Duodenal mucosa (tissue), 2 donors: Measurements from ENCODE around the gene VGLL4.
"Not testable (repeated sequence)": the region's sequence is repeated elsewhere in the genome, so short reads cannot be mapped to it uniquely, and the experiment has no call there.

ENCODE experiments used
- H3K27ac ChIP-seq: one replicate; pipeline ENCODE4 v1.7.0; 2013; ENCODE audit warnings: low read depth, low read length
- H3K27me3 ChIP-seq, 2 donors: one replicate each; pipeline ENCODE4 v1.7.0; 2013; ENCODE audit warnings: low read length in 2 of 2, control low read depth in 1 of 2; ENCODE audit not compliant: insufficient read depth in 2 of 2, control insufficient read depth in 1 of 2
- H3K36me3 ChIP-seq, 2 donors: one replicate each; pipeline ENCODE4 v1.7.0; 2013; ENCODE audit warnings: low read length in 2 of 2, control low read depth in 1 of 2; ENCODE audit not compliant: insufficient read depth in 2 of 2, control insufficient read depth in 1 of 2
- H3K4me1 ChIP-seq, 2 donors: one replicate each; pipeline ENCODE4 v1.7.0; 2013; ENCODE audit warnings: low read length in 2 of 2, control low read depth in 1 of 2; ENCODE audit not compliant: insufficient read depth in 2 of 2, control insufficient read depth in 1 of 2
- H3K4me3 ChIP-seq, 2 donors: one replicate each; pipeline ENCODE4 v1.7.0; 2013; ENCODE audit warnings: low read length in 2 of 2, low read depth in 1 of 2
- H3K9ac ChIP-seq, 2 donors: one replicate each; pipeline ENCODE4 v1.7.0; 2013; ENCODE audit warnings: low read length in 2 of 2, low read depth in 1 of 2
- H3K9me3 ChIP-seq, 2 donors: one replicate each; pipeline ENCODE4 v1.7.0; 2013; ENCODE audit warnings: low read length in 2 of 2, control low read depth in 1 of 2; ENCODE audit not compliant: control insufficient read depth in 1 of 2

The VGLL4 gene

GRCh38 chr3:11522953-11523571, 120.7 kb downstream of the VGLL4 start:
- no peaks in the 10 kb centered on the region for H3K9me3 ChIP-seq
- no peak overlapping the region for H3K4me3 ChIP-seq
- no peak overlapping the region for H3K27ac ChIP-seq
- H3K4me1 ChIP-seq: no peaks in the 10 kb centered on the region
- H3K27me3 ChIP-seq: no peaks in the 10 kb centered on the region
- peaks cover 0 to 3% of the 10 kb centered on the region in 2 donors for H3K36me3 ChIP-seq
- no peak overlapping the region for H3K9ac ChIP-seq

DNA sequence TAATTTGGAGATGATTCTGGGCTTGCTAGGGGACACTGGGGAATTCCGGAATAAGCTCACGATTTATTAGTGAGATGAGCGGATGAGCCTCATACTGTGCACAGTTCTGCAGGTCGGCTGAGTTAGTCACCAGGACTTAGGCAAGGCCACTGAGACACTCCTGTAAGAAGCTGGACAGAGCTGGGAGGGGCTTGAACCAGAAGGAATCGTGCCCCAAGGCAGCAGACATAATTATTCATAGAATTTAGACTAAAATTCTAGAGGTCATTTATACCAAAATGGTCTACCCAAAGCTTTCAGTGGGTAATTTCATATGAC, 121.4 kb downstream of the VGLL4 start:
- Histone ChIP-seq H3K27me3 (no peaks in the 10 kb centered on the region), H3K36me3 (no peaks in the 10 kb centered on the region), H3K9ac (no peak overlapping the region), H3K9me3 (no peaks in the 10 kb centered on the region), H3K4me1 (no peaks in the 10 kb centered on the region), H3K4me3 (no peak overlapping the region), H3K27ac (no peak overlapping the region)

DNA sequence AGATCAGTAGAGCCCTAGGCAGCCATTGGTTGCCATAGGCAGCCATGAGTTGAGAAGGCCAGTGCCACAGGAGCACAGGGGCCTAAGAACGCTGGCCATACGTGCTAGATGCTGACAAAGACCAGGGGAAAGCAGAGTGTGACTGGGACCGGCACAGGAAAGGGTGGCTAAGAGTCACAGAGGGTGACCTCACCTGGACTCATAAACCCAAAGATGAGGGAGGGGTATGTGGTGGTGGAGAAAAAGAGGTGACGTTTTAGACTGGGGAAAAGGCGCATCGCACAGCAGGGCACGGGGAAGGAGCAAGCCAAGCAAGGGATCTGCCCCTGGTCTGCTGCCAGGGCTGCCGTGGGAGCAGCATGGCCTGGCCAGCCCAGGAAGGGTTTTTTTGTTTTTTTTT, 122.5 kb downstream of the VGLL4 start:
- Histone ChIP-seq H3K9ac (no peak overlapping the region), H3K4me1 (no peaks in the 10 kb centered on the region), H3K9me3 (no peaks in the 10 kb centered on the region), H3K4me3 (no peak overlapping the region), H3K36me3 (no peaks in the 10 kb centered on the region), H3K27ac (no peak overlapping the region), H3K27me3 (no peaks in the 10 kb centered on the region)

DNA sequence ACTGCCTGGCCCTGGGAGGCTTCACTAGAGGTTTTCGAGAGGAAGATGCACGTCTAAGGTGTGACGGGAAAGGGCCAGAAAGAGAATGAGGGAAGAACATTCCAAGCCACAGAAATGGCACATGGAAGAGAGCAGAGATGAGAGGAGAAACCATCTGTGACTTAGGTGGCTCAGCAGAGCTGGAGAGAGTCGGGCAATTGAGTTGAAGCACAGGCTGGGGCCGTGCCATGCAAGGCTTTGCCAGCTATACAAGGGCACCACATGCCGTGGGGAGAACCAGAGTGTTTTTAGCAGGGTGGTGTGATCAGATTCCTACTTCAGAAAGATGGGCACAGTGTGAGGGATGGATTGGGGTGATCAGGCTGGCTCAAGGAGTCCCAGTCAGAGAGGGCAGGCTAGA, 126.1 kb downstream of the VGLL4 start:
- no peak overlapping the region for H3K4me3 ChIP-seq
- no peak overlapping the region for H3K9ac ChIP-seq
- peaks cover 3 to 10% of the 10 kb centered on the region in 2 donors for H3K4me1 ChIP-seq
- no peaks in the 10 kb centered on the region for H3K27me3 ChIP-seq
- H3K27ac ChIP-seq: no peak overlapping the region
- no peaks in the 10 kb centered on the region for H3K36me3 ChIP-seq
- H3K9me3 ChIP-seq: no peaks in the 10 kb centered on the region

- H3K27me3 ChIP-seq: no peaks in the 10 kb centered on the region
- H3K4me3 ChIP-seq: no peak overlapping the region
- no peaks in the 10 kb centered on the region for H3K9me3 ChIP-seq
- peaks cover 10 to 21% of the 10 kb centered on the region in 2 donors for H3K4me1 ChIP-seq
- H3K36me3 ChIP-seq: no peaks in the 10 kb centered on the region
- H3K9ac ChIP-seq: no peak overlapping the region
- H3K27ac ChIP-seq: no peak overlapping the region
Observed at GRCh38 chr3:11514191-11514821, 129.4 kb downstream of the VGLL4 start.

DNA sequence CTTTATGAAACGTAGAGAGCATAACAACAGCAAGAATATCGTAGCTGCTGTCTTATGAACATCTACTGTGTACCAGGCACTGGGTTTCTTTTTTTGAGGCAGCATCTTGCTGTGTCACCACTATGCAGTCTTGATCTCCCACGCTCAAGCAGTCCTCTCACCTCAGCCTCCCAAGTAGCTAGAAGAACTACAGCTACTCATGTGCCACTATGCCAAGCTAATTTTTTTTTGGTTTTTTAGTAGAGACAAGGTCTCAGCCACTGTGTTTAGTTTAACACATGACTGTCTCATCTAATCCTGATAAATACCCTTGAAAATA, 129.9 kb downstream of the VGLL4 start:
- Histone ChIP-seq H3K9me3 (no peaks in the 10 kb centered on the region), H3K9ac (no peak overlapping the region), H3K27me3 (no peaks in the 10 kb centered on the region), H3K4me3 (no peak overlapping the region), H3K4me1 (peaks cover 15 to 24% of the 10 kb centered on the region in 2 donors), H3K27ac (no peak overlapping the region), H3K36me3 (no peaks in the 10 kb centered on the region)

DNA sequence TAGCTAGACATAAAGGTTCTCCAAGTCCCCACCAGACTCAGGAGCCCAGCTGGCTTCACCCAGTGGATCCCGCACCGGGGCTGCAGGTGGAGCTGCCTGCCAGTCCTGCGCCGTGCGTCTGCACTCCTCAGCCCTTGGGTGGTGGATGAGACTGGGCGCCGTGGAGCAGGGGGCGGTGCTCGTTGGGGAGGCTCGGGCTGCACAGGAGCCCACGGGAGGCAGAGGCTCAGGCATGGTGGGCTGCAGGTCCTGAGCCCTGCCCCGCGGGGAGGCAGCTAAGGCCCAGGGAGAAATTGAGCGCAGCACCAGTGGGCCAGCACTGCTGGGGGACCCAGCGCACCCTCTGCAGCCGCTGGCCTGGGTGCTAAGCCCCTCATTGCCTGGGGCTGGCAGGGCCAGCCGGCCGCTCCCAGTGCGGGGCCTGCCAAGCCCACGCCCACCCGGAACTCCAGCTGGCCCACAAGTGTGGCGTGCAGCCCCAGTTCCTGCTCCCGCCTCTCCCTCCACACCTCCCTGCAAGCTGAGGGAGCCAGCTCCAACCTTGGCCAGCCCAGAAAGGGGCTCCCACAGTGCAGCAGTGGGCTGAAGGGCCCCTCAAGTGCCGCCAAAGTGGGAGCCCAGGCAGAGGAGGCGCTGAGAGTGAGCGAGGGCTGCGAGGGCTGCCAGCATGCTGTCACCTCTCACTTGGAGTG, 130.4 kb downstream of the VGLL4 start:
- H3K27ac ChIP-seq: not testable (repeated sequence)
- H3K4me1 ChIP-seq: peaks cover 20 to 27% of the 10 kb centered on the region in 2 donors

DNA sequence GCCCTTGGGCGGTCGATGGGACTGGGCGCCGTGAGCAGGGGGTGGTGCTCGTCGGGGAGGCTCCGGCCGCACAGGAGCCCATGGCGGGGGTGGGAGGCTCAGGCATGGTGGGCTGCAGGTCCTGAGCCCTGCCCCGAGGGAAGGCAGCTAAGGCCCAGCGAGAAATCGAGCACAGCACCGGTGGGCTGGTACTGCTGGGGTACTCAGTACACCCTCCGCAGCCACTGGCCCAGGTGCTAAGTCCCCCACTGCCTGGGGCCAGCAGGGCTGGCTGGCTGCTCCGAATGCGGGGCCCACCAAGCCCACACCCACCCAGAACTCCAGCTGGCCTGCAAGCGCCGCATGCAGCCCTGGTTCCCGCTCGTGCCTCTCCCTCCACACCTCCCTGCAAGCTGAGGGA, 132.1 kb downstream of the VGLL4 start:
- H3K9ac ChIP-seq, H3K27me3 ChIP-seq, H3K9me3 ChIP-seq, H3K4me3 ChIP-seq, H3K36me3 ChIP-seq, H3K27ac ChIP-seq: not testable (repeated sequence)
- H3K4me1 ChIP-seq: peaks cover 20 to 27% of the 10 kb centered on the region in 2 donors

More for the DNA sequence above, 130.4 kb downstream of the VGLL4 start:
- H3K9me3 ChIP-seq, H3K27me3 ChIP-seq, H3K36me3 ChIP-seq, H3K4me3 ChIP-seq, H3K9ac ChIP-seq: not testable (repeated sequence)

DNA sequence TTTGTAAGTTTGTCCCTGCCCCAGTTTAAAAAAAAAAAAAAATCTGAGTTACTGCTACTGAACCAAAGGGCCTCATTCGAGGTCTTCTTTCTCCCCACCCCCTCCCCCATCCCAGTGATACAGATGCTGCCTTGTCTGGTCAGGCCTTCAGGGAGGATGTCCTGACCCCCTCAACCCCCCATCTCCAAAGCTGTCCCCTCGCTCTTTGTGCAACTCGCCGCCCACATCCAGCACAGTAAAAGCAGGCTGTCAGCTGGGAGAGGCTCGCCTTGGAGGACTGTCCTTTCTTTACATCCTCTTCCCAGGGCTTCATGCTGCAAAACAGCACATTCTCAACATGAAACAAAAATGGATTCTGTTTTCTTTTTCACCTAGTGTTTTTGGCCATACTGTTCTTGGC, 133.4 kb downstream of the VGLL4 start:
- Histone ChIP-seq H3K4me1 (peaks cover 20 to 31% of the 10 kb centered on the region in 2 donors), H3K36me3 (no peaks in the 10 kb centered on the region), H3K9ac (no peak overlapping the region), H3K9me3 (no peaks in the 10 kb centered on the region), H3K4me3 (no peak overlapping the region), H3K27ac (no peak overlapping the region), H3K27me3 (no peaks in the 10 kb centered on the region)

DNA sequence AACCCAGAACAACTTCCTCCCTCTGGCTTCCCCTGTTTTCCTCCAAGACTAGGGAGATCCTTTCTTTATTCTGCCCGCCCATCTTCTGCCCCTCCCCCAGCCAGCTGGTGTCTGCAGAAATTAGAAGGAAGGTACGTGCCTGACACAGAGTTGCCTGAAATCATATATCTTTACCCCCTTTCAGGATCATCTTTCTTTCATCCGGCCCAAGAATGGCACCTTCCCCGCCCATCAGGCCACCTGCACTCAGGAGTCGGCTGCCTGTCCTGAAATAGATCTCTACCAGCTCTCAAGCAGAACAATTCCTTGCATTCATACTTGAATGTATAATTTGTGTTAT, 133.7 kb downstream of the VGLL4 start:
- Histone ChIP-seq H3K4me1 (peaks cover 20 to 31% of the 10 kb centered on the region in 2 donors), H3K36me3 (no peaks in the 10 kb centered on the region), H3K27me3 (no peaks in the 10 kb centered on the region), H3K9ac (no peak overlapping the region), H3K27ac (no peak overlapping the region), H3K4me3 (no peak overlapping the region), H3K9me3 (no peaks in the 10 kb centered on the region)
